Lung (tissue), 12 donors: Measurements from ENCODE around the gene SPAAR. TPM values are rescaled to one million over a fixed set of nuclear protein-coding genes. Genes with fewer than 3 reads are reported as not detected.

ENCODE experiments used
- ATAC-seq: fragments of 200-7000 bp; cut with Tn5 transposase; one replicate; pipeline ENCODE4 v1.9.1; 2020; ENCODE audit warnings: moderate number of reproducible peaks; ENCODE audit not compliant: insufficient read depth, low FRiP score
- DNase-seq, 3 donors: peaks; one replicate each; pipeline ENCODE4 v3.0.0-alpha.2; 2013 to 2017
- H3K27ac ChIP-seq, 2 donors: one replicate each; pipeline ENCODE4 v1.5.1; 2013; ENCODE audit warnings: mild to moderate bottlenecking in 2 of 2, moderate library complexity in 2 of 2, control low read depth in 1 of 2, inconsistent platforms in 1 of 2, low read depth in 1 of 2, low read length in 1 of 2
- H3K27me3 ChIP-seq, 3 donors: one replicate each; pipeline ENCODE4 v1.5.1; 2013; ENCODE audit warnings: low read length in 2 of 3; ENCODE audit not compliant: control insufficient read depth in 3 of 3, insufficient read depth in 3 of 3
- H3K36me3 ChIP-seq, 4 donors: one replicate each; pipeline ENCODE4 v1.5.1; 2013; ENCODE audit warnings: low read length in 4 of 4, mild to moderate bottlenecking in 1 of 4, moderate library complexity in 1 of 4; ENCODE audit not compliant: control insufficient read depth in 4 of 4, insufficient read depth in 4 of 4
- H3K4me1 ChIP-seq, 5 donors: one replicate each; pipeline ENCODE4 v1.5.1; 2013; ENCODE audit warnings: low read length in 5 of 5, mild to moderate bottlenecking in 2 of 5, moderate library complexity in 1 of 5; ENCODE audit not compliant: control insufficient read depth in 5 of 5, insufficient read depth in 5 of 5
- H3K4me3 ChIP-seq: one replicate; pipeline ENCODE4 v1.5.1; 2013; ENCODE audit warnings: mild to moderate bottlenecking, control low read depth, moderate library complexity
- H3K9ac ChIP-seq, 2 donors: one replicate each; pipeline ENCODE4 v1.5.1; 2013; ENCODE audit warnings: low read length in 2 of 2, control low read depth in 1 of 2; ENCODE audit not compliant: insufficient read depth in 1 of 2
- H3K9me3 ChIP-seq, 4 donors: one replicate each; pipeline ENCODE4 v1.5.1; 2013; ENCODE audit warnings: low read length in 3 of 4, mild to moderate bottlenecking in 1 of 4, moderate library complexity in 1 of 4; ENCODE audit not compliant: control insufficient read depth in 4 of 4, insufficient read depth in 3 of 4
- WGBS, 2 donors: extraction: QIAGEN DNeasy Blood & Tissue Kit; methylation state at CpG; one replicate each; pipeline ENCODE4 v1.1.7; 2013; 5-methylcytosine and 5-hydroxymethylcytosine counted together
- polyA plus RNA-seq, 2 donors: library from polyadenylated mRNA; stranded (reverse); fragments of 200-250 nt; gene quantifications; one replicate each; pipeline ENCODE4 v1.2.1, GENCODE V29; 2013
- total RNA-seq, 2 donors: library from RNA; depleted of rRNA in 1 of 2; stranded (reverse); fragments of >200 nt in 1 of 2; gene quantifications; one replicate each; pipeline ENCODE4 v1.2.1, GENCODE V29; 2014 to 2021
- TF ChIP-seq, protein P1 (sequence below): IDR thresholded peaks from 2 replicates; pipeline ENCODE4 v1.5.1; 2012; ENCODE audit warnings: mild to moderate bottlenecking; ENCODE audit errors: control extremely low read depth, extremely low read depth
- donor health status: control.
- donor health status: control.
- donor health status: Bipolar disorder and iron deficiency.
- donor health status: healthy.
- donor health status: DM: yes; HTN: yes; CAD: no.

The SPAAR gene
- total and polyA plus RNA-seq, 4 donors: 3.7 to 6.7 (median 5.7) TPM

DNA sequence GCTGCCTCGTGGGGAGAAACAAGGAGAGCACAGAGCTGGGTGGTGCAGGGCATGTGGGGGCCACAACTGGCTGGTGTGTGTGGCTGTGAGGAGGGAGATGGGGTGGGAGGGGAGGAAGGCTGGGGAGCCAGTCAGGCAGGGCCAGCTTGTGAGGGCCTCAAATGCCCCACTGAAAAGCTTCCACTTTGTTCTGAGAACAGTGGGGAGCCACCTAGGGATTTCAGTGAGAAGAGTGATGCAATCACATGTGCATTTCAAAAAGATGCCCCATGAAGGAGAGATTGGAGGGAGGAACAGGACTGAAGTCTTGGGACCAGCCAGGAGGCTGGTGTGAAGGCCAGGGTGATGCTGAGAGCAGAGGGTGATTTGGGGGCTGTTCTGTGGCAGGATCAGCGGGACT is 40.4 kb upstream of the SPAAR start:
- ATAC-seq: no peak
- WGBS, 2 donors: 80 to 88% methylated on average over 2 of the region's 2 CpGs
- no peak overlapping the region for H3K27ac ChIP-seq
- no peak for DNase-seq
- peaks cover 0 to 4% (median 0%) of the 10 kb centered on the region in 5 donors for H3K4me1 ChIP-seq
- no peaks in the 10 kb centered on the region for H3K9me3 ChIP-seq
- H3K27me3 ChIP-seq: no peaks in the 10 kb centered on the region
- H3K36me3 ChIP-seq: no peaks in the 10 kb centered on the region
- H3K9ac ChIP-seq: no peak overlapping the region
- TF ChIP-seq, protein P1, sequence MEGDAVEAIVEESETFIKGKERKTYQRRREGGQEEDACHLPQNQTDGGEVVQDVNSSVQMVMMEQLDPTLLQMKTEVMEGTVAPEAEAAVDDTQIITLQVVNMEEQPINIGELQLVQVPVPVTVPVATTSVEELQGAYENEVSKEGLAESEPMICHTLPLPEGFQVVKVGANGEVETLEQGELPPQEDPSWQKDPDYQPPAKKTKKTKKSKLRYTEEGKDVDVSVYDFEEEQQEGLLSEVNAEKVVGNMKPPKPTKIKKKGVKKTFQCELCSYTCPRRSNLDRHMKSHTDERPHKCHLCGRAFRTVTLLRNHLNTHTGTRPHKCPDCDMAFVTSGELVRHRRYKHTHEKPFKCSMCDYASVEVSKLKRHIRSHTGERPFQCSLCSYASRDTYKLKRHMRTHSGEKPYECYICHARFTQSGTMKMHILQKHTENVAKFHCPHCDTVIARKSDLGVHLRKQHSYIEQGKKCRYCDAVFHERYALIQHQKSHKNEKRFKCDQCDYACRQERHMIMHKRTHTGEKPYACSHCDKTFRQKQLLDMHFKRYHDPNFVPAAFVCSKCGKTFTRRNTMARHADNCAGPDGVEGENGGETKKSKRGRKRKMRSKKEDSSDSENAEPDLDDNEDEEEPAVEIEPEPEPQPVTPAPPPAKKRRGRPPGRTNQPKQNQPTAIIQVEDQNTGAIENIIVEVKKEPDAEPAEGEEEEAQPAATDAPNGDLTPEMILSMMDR: no peak
- H3K4me3 ChIP-seq: no peak overlapping the region

DNA sequence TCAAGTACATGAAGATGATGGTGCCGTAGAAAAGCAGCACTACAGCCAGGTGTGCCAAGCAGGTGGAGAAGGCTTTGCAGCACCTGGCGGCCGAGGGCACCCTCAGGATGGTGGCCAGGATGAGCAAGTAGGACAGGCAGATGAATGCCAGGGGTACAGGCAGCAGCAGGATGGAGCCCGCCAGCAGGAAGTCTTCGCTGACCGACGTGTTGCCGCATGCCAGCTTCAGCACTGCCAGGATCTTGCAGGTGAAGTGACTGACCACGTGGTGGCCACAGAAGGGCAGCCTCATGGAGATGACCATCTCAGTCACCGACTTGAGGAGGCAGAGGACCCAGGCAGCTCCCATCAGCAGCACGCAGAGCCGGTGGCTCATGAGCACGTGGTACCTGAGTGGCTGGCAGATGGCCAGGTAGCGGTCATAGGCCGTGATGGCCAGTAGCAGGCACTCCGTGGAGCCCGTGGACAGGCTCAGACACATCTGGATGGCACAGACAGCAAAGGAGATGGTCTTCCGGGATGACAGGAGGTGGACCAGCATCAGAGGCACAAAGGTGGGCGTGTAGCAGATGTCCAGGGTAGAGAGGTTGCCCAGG is 39.6 kb upstream of the SPAAR start:
- TF ChIP-seq, protein P1: no peak
- Histone ChIP-seq H3K27me3 (no peaks in the 10 kb centered on the region), H3K27ac (no peak overlapping the region), H3K4me3 (no peak overlapping the region), H3K4me1 (peaks cover 0 to 4% (median 0%) of the 10 kb centered on the region in 5 donors), H3K9ac (no peak overlapping the region), H3K36me3 (no peaks in the 10 kb centered on the region), H3K9me3 (no peaks in the 10 kb centered on the region)
- DNase-seq (no peak), ATAC-seq (no peak)
- WGBS, 2 donors: 91 to 96% methylated on average over 19 of the region's 19 CpGs

DNA sequence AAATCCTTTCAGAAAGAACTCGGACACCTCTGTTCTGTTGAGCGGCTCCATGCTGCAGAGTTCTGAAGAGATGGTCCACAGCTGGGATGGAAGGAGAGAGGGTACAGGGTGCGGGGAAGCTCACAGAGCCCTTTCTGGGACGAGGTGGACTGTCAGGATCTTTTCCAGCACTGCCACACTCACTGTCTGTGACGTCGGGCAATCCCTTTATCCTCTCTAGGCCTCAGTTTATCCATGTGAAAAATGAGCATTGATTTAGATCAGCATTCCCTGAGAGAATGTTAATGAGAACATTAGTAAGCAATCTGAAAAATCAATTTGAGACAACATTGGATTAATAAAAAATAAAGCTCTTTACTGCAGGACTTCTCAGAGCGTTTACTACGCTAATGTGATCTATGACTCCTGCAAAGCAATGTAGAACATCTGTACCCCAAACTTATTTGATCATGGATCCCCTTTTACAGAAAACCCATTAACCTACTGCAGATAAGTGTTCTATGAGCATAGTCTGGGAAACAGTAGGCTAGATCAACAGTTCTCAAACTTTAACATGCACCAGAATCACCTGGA is 38.9 kb upstream of the SPAAR start, which contains the start of gene OR13J1:
OR13J1 (minus strand) TSS at position 51 of the 573 bp plus-strand sequence; CDS start at position 51, 0 bp downstream.
- WGBS, 2 donors: 90% methylated on average over 8 of the region's 8 CpGs
- Histone ChIP-seq H3K4me3 (no peak within 1 kb of the TSS), H3K4me1 (peaks cover 0 to 4% (median 0%) of the 10 kb centered on the region in 5 donors), H3K9ac (no peak within 1 kb of the TSS), H3K36me3 (no peaks in the 10 kb centered on the region), H3K9me3 (no peaks in the 10 kb centered on the region), H3K27me3 (no peaks in the 10 kb centered on the region), H3K27ac (no peak within 1 kb of the TSS)
- DNase-seq (no peak), ATAC-seq (no peak)
- TF ChIP-seq, protein P1: no peak
